IMR-90 (cell line): ENCODE results near the gene CHD6.

ENCODE experiments used
- BHLHE40 ChIP-seq: fragments of 150-350 bp; IDR thresholded peaks from 2 replicates; pipeline ENCODE4 v1.6.1; 2016; ENCODE audit warnings: mild to moderate bottlenecking, low read depth, low read length
- CEBPB ChIP-seq: IDR thresholded peaks from 2 replicates; pipeline ENCODE4 v1.6.1; 2012; ENCODE audit warnings: low read depth, low read length, improper control_type of control experiment
- CHD1 ChIP-seq: IDR thresholded peaks from 2 replicates; pipeline ENCODE4 v1.6.1; 2012; ENCODE audit warnings: low read depth, low read length, improper control_type of control experiment
- CTCF ChIP-seq: conservative IDR thresholded peaks from 2 replicates; pipeline ENCODE4 v1.5.1; 2012; ENCODE audit warnings: mild to moderate bottlenecking, low read depth, low read length, improper control_type of control experiment
- MAFK ChIP-seq: IDR thresholded peaks from 2 replicates; pipeline ENCODE4 v1.6.1; 2012; ENCODE audit warnings: low read depth, low read length, improper control_type of control experiment
- MXI1 ChIP-seq: IDR thresholded peaks from 2 replicates; pipeline ENCODE4 v1.6.1; 2012; ENCODE audit warnings: low read depth, mild to moderate bottlenecking, low read length, moderate library complexity, borderline replicate concordance
- NFE2L2 ChIP-seq: fragments of 150-350 bp; IDR thresholded peaks from 2 replicates; pipeline ENCODE4 v1.6.1; 2016; ENCODE audit warnings: low read depth, mild to moderate bottlenecking, low read length
- POLR2A ChIP-seq: IDR thresholded peaks from 2 replicates; pipeline ENCODE4 v1.6.1; 2012; ENCODE audit warnings: mild to moderate bottlenecking, low read depth, low read length
- RAD21 ChIP-seq: IDR thresholded peaks from 2 replicates; pipeline ENCODE4 v1.6.1; 2012; ENCODE audit warnings: low read length, improper control_type of control experiment
- RFX5 ChIP-seq: IDR thresholded peaks from 2 replicates; pipeline ENCODE4 v1.8.0; 2012; ENCODE audit warnings: low read depth, mild to moderate bottlenecking, low read length, moderate library complexity
- SMC3 ChIP-seq: fragments of 150-350 bp; IDR thresholded peaks from 2 replicates; pipeline ENCODE4 v1.6.1; 2016; ENCODE audit warnings: low read depth, mild to moderate bottlenecking, antibody characterized with exemption, low read length, moderate library complexity
- USF2 ChIP-seq: fragments of 150-350 bp; IDR thresholded peaks from 2 replicates; pipeline ENCODE4 v1.6.1; 2017; ENCODE audit warnings: mild to moderate bottlenecking, antibody characterized with exemption, low read length, low read depth
- TF ChIP-seq, protein P1 (sequence below): fragments of 150-350 bp; IDR thresholded peaks from 2 replicates; pipeline ENCODE4 v1.6.1; 2016; ENCODE audit warnings: low read depth, mild to moderate bottlenecking, low read length, moderate library complexity, borderline replicate concordance

- TF ChIP-seq CTCF (no peak), POLR2A (no peak), CEBPB (no peak), SMC3 (no peak), NFE2L2 (no peak), MAFK (no peak), MXI1 (no peak), USF2 (no peak), RAD21 (no peak), CHD1 (no peak), BHLHE40 (no peak), RFX5 (no peak)
- TF ChIP-seq, protein P1, sequence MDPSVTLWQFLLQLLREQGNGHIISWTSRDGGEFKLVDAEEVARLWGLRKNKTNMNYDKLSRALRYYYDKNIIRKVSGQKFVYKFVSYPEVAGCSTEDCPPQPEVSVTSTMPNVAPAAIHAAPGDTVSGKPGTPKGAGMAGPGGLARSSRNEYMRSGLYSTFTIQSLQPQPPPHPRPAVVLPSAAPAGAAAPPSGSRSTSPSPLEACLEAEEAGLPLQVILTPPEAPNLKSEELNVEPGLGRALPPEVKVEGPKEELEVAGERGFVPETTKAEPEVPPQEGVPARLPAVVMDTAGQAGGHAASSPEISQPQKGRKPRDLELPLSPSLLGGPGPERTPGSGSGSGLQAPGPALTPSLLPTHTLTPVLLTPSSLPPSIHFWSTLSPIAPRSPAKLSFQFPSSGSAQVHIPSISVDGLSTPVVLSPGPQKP, result no peak
These were observed 209.9 kb downstream of the CHD6 start for GRCh38 chr20:41408156-41408794.
